GM18951 (cell line): ENCODE data around the gene EDEM2.
"Not testable (repeated sequence)": the region's sequence is repeated elsewhere in the genome, so short reads cannot be mapped to it uniquely, and the experiment has no call there.

Source experiments
- POLR2A ChIP-seq: IDR thresholded peaks from 4 replicates; pipeline ENCODE4 v1.6.1; 2011; ENCODE audit warnings: mild to moderate bottlenecking; ENCODE audit not compliant: insufficient read length, insufficient read depth; ENCODE audit errors: extremely low read depth
- in situ Hi-C: fragments of 300-500 bp; cut with MboI; formaldehyde crosslinking; loops from one replicate; pipeline ENCODE4 v1.12.0; 2022; ENCODE audit warnings: low sequenced_read_pairs, mixed read lengths, inconsistent platforms; ENCODE audit not compliant: unreplicated experiment

EDEM2 gene

DNA sequence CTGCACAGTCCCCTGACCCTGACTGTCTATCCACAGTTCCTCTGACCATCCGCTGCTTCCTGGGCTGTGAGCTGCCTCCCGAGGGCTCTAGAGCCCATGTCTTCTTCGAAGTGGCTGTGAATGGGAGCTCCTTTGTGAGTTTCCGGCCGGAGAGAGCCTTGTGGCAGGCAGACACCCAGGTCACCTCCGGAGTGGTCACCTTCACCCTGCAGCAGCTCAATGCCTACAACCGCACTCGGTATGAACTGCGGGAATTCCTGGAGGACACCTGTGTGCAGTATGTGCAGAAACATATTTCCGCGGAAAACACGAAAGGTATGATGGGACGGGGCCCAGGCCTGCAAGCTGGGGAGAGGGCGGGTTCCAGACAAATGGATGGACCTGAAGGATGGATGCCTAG, 29.0 kb upstream of the EDEM2 start:
- TF ChIP-seq POLR2A, result no peak
- in situ Hi-C loops, result no loop called here

DNA sequence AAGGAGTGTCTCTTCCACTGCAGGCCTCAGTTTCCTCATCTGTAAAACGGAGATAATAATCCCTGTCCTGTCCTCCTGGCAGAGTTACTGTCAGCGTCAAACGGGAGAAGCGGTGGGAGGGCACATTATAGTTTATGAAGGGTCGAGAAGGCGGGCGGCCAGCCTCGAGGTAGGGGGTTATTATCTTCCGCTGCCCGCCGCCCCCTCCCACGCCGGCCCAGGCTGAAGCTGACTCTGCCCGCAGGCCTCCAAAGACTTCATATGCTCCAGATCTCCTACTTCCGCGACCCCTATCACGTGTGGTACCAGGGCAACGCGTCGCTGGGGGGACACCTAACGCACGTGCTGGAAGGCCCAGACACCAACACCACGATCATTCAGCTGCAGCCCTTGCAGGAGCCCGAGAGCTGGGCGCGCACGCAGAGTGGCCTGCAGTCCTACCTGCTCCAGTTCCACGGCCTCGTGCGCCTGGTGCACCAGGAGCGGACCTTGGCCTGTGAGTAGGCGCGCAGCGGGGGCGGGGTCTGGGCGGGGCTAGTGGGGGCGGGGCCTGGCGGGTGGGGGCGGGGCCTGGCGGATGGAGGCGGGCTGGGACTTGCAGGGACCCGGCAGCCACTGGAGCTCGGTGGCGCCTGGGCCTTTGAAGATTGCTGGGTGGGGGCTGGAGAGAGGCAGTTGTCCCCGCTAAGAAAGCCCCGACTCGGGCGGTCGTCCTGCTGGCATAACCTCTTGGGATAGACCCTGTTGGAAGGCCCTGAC, 27.5 kb upstream of the EDEM2 start:
- in situ Hi-C loops, result no loop called here
- TF ChIP-seq POLR2A, result no peak

DNA sequence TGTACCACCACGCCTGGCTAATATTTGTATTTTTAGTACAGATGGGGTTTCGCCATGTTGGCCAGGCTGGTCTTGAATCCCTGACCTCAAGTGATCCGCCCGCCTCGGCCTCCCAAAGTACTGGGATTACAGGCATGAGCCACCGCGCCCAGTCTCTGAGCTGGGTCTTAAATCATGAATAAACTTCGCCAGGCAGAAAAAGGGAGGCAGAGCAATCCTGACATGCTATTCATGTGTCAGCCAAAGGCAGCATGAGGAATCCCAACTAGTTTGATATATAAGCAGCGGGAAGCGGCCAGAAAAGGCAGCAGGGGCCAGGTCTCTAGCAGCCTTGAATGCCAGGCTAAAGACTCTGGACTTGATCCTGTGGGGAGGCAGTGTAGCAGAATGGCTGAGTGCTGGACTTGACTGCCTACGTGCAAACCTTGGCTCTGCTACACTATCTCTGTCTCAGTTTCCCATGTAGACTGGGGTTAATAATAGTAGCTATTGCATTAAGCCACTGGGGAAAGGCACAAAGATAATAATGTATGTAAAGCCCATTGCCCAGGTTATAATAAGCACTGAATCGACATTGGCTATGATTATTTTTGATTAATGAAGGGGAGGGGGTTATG, 26.5 kb upstream of the EDEM2 start:
- in situ Hi-C loops, result no loop called here
- no peak for TF ChIP-seq POLR2A

DNA sequence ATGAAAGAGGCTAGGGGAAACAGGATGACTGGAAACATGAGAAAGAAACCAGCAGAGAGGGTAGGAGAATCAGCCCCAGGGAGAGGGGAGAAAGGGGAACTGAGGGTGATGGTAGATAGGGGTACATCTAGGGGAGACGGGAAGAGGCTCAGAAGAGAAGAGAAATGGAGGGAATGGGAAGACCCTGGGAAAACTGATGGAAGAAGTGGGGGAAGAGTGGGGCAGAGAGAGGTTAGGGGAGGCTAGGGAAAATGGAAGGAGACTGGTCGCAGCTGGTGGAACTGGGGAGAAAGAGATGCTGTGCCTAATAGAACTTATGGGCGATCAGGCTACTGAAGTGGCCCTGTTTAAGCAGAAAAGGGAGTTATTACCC, 25.3 kb upstream of the EDEM2 start:
- no peak for TF ChIP-seq POLR2A
- in situ Hi-C loops, result no loop called here

DNA sequence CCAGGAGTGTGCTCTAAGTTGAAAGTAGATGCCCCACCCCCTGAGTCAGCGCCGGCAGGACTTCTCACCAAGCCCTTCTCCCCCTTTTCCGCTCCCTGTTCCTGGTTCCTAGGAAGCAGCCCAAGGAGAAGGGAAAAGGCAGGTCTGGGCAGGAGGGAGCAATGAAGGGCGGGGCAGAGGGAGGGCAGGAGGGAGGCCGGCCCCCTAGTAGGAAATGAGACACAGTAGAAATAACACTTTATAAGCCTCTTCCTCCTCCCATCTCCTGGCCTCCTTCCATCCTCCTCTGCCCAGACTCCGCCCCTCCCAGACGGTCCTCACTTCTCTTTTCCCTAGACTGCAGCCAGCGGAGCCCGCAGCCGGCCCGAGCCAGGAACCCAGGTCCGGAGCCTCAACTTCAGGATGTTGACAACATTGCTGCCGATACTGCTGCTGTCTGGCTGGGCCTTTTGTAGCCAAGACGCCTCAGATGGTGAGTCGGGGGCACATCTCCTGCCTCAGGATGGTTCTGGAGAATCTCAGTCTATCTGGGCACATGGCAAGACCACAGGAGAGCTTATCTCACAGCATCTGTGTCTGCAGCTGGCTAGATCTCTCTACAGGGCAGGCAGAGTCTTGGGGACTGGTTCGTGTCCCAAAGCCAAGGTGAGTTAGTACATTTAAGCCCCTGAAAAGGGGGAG, 24.8 kb upstream of the EDEM2 start, which contains the start of gene PROCR:
Gene PROCR, plus strand, starts transcription at position 320 of the 681 bp plus-strand sequence. Its CDS starts 83 bp downstream, at position 403.
- in situ Hi-C loops, result no loop called here
- TF ChIP-seq POLR2A, result no peak

DNA sequence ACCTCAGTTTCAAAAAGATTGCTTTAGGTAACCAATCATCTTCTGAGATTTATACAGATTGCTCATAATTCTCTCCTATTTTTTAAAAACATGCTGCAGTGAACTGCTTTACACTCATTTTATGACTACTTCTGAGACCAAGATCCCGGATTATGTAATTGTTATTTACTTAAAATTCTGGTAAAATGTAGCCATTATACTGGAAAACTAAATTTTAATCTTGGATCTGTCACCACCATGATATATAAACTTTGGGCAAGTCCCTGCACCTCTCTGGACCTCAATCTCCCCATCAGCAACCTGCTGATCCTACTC, 24.3 kb upstream of the EDEM2 start:
- no peak for TF ChIP-seq POLR2A

DNA sequence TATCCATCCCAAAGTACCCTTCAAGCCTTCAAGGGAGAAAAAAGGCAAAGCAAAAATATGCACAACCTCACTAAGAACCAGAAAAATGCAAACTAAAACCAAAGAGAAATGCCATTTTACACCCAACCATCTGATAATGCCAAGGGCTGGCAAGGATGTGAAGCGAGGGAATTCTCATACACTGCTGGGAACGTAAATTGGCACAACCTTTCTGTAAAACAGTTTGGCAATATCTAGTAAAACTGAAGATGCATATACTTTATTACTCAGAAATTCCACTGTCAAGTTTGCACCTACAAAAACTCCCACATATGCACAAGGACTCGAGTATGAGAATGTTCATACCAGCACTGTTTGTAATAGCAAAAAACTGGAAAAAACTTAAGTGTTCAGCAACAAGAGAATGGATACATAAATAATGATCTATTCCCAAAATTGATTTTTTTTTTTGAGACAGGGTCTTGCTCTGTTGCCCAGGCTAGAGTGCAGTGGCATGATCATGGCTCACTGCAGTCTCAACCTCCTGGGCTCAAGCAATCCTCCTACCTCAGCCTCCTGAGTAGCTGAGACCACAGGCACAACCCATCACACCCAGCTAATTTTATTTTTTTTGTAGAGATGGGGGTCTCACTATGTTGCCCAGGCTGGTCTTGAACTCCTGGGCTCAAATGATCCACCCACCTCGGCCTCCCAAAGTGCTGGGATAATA, 21.7 kb upstream of the EDEM2 start:
- in situ Hi-C loops, result not testable (repeated sequence)

More for the DNA sequence above, 24.3 kb upstream of the EDEM2 start:
- in situ Hi-C loops, result no loop called here

DNA sequence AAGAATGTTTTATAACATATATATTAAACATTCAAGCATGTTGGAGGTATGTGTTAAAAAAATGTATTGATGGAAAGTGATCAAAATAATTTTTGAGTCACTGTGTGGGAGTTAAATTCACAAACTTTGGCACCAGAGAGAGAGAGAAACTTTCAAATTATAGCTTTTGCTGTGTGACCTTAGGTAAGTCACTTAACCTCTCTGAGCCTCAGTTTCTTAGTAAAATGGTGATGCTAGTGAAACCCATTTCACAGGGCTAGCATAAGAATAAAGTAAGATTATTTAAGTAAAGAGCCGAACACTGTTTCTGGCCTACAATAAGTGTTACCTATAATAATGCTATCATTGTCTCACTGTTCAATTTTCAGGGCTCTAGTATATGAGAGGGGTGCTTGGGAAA, 20.7 kb upstream of the EDEM2 start:
- TF ChIP-seq POLR2A, result no peak
- in situ Hi-C loops, result no loop called here

DNA sequence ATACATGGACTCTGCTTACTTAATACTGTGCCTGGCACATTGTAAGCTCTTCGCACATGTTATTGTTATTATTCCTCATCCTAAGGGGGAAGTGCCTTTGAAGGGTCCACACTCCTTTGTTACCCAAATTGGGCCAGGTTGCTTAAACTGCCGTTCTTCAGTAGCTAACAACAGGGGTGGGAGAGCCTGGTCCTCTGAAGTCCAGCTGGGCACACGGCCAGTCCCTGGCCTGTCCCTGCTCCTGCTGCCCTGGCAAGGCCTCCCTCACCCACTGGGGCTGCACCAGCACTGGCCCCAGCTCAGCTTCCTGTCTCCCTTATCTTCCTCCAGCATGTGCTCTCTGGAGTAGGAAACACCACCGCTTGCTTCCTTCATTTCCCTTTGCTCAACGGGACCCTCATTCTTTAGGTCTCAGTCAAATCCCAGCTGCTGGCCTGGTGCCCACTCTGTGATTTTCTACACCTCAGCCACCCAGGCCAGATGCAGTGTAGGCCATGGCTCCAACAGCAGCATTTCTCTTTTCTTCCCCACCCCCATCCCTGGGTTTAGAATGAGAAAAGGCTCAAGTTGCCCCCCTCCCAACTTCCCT, 19.2 kb upstream of the EDEM2 start:
- no peak for TF ChIP-seq POLR2A
- in situ Hi-C loops, result no loop called here

DNA sequence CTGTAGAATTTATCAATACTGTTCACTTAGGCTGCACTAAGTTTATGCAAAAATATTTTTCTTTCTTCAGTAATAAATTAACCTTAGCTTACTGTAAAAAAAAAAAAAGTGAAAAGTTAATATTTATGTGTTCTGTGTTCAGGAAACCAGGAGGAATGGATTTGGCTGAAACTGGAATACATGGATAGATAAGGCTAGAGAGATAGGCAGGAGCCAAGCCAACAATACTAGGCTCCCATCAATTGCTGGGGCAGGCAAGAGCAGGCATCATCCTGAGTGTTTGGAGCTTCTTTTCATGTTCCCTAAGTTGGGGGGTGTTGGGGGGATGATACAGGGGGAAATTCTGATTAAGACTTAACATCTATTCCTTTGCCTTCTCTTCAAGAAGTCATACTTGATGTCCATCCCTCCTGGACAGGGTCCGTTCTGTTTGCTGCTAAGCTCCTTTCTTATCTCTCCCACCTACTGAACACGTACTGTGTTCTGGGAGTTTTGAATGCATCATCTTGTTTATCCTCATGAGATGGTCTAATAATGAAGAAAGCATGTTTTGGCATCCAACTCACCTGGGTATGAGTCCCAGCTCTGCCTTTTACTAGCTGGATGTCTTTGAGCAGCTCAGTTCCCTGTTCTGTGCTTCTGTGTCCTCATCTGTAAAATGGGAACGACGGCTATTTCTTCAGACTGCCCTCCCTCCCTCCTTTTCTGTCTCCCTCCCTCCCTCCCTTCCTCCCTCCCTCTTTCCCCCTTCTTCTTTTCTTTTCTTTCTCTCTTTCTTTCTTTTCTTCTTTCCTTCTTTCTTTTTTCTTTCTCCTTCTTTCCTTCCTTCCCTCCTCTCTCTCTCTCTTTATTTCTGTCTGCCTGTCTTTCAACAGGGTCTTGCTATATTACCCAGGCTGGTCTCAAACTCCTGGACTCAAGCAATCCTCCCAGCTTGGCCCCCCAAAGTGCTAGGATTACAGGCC, 18.4 kb upstream of the EDEM2 start:
- in situ Hi-C loops, result no loop called here

DNA sequence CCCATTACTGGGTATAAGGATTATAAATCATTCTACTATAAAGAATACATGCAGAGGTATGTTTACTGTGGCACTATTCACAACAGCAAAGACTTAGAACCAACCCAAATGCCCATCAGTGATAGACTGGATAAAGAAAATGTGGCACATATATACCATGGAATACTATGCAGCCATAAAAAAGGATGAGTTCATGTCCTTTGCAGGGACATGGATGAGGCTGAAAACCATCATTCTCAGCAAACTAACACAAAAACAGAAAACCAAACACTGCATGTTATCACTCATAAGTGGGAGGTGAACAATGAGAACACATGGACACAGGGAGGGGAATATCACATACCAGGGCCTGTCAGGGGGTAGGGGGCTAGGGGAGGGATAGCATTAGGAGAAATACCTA, 17.4 kb upstream of the EDEM2 start:
- in situ Hi-C loops, result not testable (repeated sequence)

More for the DNA sequence above, 18.4 kb upstream of the EDEM2 start:
- no peak for TF ChIP-seq POLR2A

DNA sequence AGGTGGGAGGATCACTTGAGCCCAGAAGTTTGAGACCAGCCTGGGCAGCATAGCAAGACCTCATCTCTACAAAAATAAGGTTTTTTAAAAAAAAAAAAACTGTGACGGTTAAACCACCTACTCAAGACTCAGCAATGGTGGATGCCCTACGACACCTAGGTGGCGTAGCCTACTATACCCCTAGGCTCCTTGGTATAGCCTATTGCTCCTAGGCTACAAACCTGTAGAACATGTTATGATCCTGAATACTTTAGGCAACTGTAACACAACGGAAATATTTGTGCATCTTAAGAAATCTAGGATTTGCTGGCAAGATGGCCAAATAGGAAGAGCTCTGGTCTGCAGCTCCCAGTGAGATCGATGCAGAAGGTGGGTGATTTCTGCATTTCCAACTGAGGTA, 13.2 kb upstream of the EDEM2 start:
- in situ Hi-C loops, result not testable (repeated sequence)

DNA sequence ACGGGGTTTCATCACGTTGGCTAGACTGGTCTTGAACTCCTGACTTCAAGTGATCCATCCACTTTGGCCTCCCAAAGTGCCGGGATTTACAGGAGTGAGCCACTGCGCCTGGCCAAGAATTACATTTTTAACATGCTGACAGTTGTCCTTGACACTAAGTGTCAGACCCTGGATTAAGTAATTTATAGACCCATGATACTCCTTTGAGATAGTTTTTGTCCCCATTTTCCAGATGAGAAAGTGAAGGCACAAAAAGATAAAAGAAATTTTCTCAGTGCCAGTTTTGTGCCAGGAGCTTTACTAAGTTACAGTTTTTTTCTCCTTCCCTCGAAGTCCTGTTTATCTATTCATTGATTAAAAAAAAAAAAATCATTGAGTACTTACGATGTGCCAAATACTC, 9.8 kb upstream of the EDEM2 start:
- TF ChIP-seq POLR2A, result no peak

More for the DNA sequence above, 9.8 kb upstream of the EDEM2 start:
- in situ Hi-C loops, result no loop called here
